Stimulated activated CD4-positive, alpha-beta T cell treated with anti-CD3 and anti-CD28 coated beads, Interleukin-4, amount 100 ng/mL, for 24 hours (primary cell): ENCODE results near the gene GPR15LG.

ENCODE experiments used
- DNase-seq: peaks from one replicate; pipeline ENCODE4 v3.0.0-alpha.2; 2020

GPR15LG gene

GRCh38 chr10:84217746-84218145 lies 44.1 kb downstream of the GPR15LG start:
- DNase-seq = no peak

GRCh38 chr10:84221916-84222315 lies 48.3 kb downstream of the GPR15LG start:
- no peak for DNase-seq

- DNase-seq = no peak
Observed at GRCh38 chr10:84224411-84225028, 50.9 kb downstream of the GPR15LG start.

- no peak for DNase-seq
Observed at GRCh38 chr10:84225427-84226173, 52.0 kb downstream of the GPR15LG start, which contains the start of gene LRIT2. TSS of gene LRIT2 (minus strand) at chr10:84225544. CDS start at chr10:84225520, 24 bp downstream.

- no peak for DNase-seq
Observed at GRCh38 chr10:84226616-84227015, 53.0 kb downstream of the GPR15LG start.

GRCh38 chr10:84227810-84228209 lies 54.2 kb downstream of the GPR15LG start:
- DNase-seq = no peak

GRCh38 chr10:84230359-84230758 lies 56.8 kb downstream of the GPR15LG start:
- DNase-seq = no peak

- DNase-seq = no peak
Observed at GRCh38 chr10:84232376-84232775, 58.8 kb downstream of the GPR15LG start.

- DNase-seq = no peak
Observed at GRCh38 chr10:84233940-84234339, 60.3 kb downstream of the GPR15LG start.

- no peak for DNase-seq
Observed at GRCh38 chr10:84234479-84234878, 60.9 kb downstream of the GPR15LG start.
